ENCODE data around the gene POPDC3. TPM values are rescaled to one million over a fixed set of nuclear protein-coding genes. Genes with fewer than 3 reads are reported as not detected.

The POPDC3 gene
- total RNA-seq, 1 experiment from 2014 or later: 41.4 TPM

GRCh38 chr6:105209950-105210706 is 30.3 kb upstream of the POPDC3 start:
- H3K27ac ChIP-seq (ENCODE audit: low read length): peak overlapping the region; percentile 94
- peaks cover 54% of the 10 kb centered on the region for H3K4me1 ChIP-seq (ENCODE audit: insufficient read depth, low read length)
- TF ChIP-seq CTCF (conservative IDR thresholded peaks at IDR 0.05; ENCODE audit: low read depth, low read length) (no peak), EZH2phosphoT487 (IDR thresholded peaks at IDR 0.05; ENCODE audit: borderline replicate concordance, low read length) (no peak), EZH2 (IDR thresholded peaks at IDR 0.05; ENCODE audit: low read length, unreplicated experiment) (no peak)
- H3K4me2 ChIP-seq (ENCODE audit: low read length): peak overlapping the region; percentile 76
- peaks cover 13% of the 10 kb centered on the region for H3F3A ChIP-seq (ENCODE audit: low read length, unreplicated experiment)
- peak; percentile 77 for ATAC-seq
- no peaks in the 10 kb centered on the region for H3K27me3 ChIP-seq (ENCODE audit: low read length)
- peak overlapping the region; percentile 47 for H3K4me3 ChIP-seq (ENCODE audit: low read length)
- H3K9me3 ChIP-seq (ENCODE audit: low read length): no peaks in the 10 kb centered on the region
- intact Hi-C loops (cut with micrococcal nuclease): loop anchor here (2.0 kb wide), 1 partner anchor 31 kb away; no protein-coding TSS in a partner anchor
- H3K79me2 ChIP-seq (ENCODE audit: low read length): no peaks in the 10 kb centered on the region
- H2AFZ ChIP-seq (ENCODE audit: low read length): peak overlapping the region; percentile 47
- peak; percentile 88 for DNase-seq
- BruUV-seq (replicated peaks): no TSS peak
- H3K9ac ChIP-seq (ENCODE audit: low read length): peak overlapping the region; percentile 66
- ChIA-PET POLR2A (ENCODE audit: unreplicated experiment) (no interaction called here), CTCF (no interaction called here)
- no peaks in the 10 kb centered on the region for H3K9me2 ChIP-seq (replicated peaks; ENCODE audit: low read length)
- no peaks in the 10 kb centered on the region for H4K20me1 ChIP-seq (ENCODE audit: low read length)
- H3K36me3 ChIP-seq (ENCODE audit: low read depth, low read length): no peaks in the 10 kb centered on the region

GRCh38 chr6:105207524-105208269 is 27.9 kb upstream of the POPDC3 start:
- no TSS peak for BruUV-seq (replicated peaks)
- H2AFZ ChIP-seq (ENCODE audit: low read length): no peak overlapping the region
- no peaks in the 10 kb centered on the region for H3K36me3 ChIP-seq (ENCODE audit: low read depth, low read length)
- intact Hi-C loops (cut with micrococcal nuclease): no loop called here
- no peak for TF ChIP-seq CTCF (conservative IDR thresholded peaks at IDR 0.05; ENCODE audit: low read depth, low read length)
- no peak for TF ChIP-seq EZH2 (IDR thresholded peaks at IDR 0.05; ENCODE audit: low read length, unreplicated experiment)
- no peak for TF ChIP-seq EZH2phosphoT487 (IDR thresholded peaks at IDR 0.05; ENCODE audit: borderline replicate concordance, low read length)
- H3K4me3 ChIP-seq (ENCODE audit: low read length): no peak overlapping the region
- DNase-seq (peak; percentile 74), ATAC-seq (peak; percentile 39)
- peak overlapping the region; percentile 94; the same call in 1 of the 2 replicates for H3K27ac ChIP-seq (ENCODE audit: low read length)
- H3K9me3 ChIP-seq (ENCODE audit: low read length): no peaks in the 10 kb centered on the region
- 0 out of 2 replicates have a peak overlapping the region, but pooled peaks have one; percentile 34 for H3K4me2 ChIP-seq (ENCODE audit: low read length)
- H3K79me2 ChIP-seq (ENCODE audit: low read length): no peaks in the 10 kb centered on the region
- H3K4me1 ChIP-seq (ENCODE audit: insufficient read depth, low read length): peaks cover 55% of the 10 kb centered on the region
- POLR2A ChIA-PET (ENCODE audit: unreplicated experiment): no interaction called here
- no peaks in the 10 kb centered on the region for H3K9me2 ChIP-seq (replicated peaks; ENCODE audit: low read length)
- peaks cover 13% of the 10 kb centered on the region for H3F3A ChIP-seq (ENCODE audit: low read length, unreplicated experiment)
- no peaks in the 10 kb centered on the region for H3K27me3 ChIP-seq (ENCODE audit: low read length)
- H4K20me1 ChIP-seq (ENCODE audit: low read length): no peaks in the 10 kb centered on the region
- H3K9ac ChIP-seq (ENCODE audit: low read length): no peak overlapping the region
- CTCF ChIA-PET: no interaction called here

Measured in PC-3 (cell line).